Loucy (cell line): ENCODE data around the gene FARS2.

Experiments
- H2AFZ ChIP-seq: fragments of 200-600 bp; sonication (generic); 2 replicates; pipeline ENCODE4 v1.6.0; 2016; ENCODE audit warnings: antibody characterized with exemption, mild to moderate bottlenecking, low read length, moderate library complexity
- H3F3A ChIP-seq: fragments of 200-600 bp; 2 replicates; pipeline ENCODE4 v1.6.0; 2016; ENCODE audit warnings: antibody characterized with exemption, low read depth, mild to moderate bottlenecking
- H3K27me3 ChIP-seq: fragments of 200-600 bp; sonication (generic); 2 replicates; pipeline ENCODE4 v1.6.1; 2014; ENCODE audit warnings: low read length, mild to moderate bottlenecking; ENCODE audit not compliant: insufficient read depth, poor library complexity, severe bottlenecking
- H3K36me3 ChIP-seq: fragments of 200-600 bp; sonication (generic); 2 replicates; pipeline ENCODE4 v1.6.1; 2016; ENCODE audit warnings: low read length; ENCODE audit not compliant: insufficient read depth
- H3K4me1 ChIP-seq: fragments of 200-600 bp; sonication (generic); 2 replicates; pipeline ENCODE4 v1.5.1; 2014; ENCODE audit warnings: low read length, mild to moderate bottlenecking; ENCODE audit not compliant: insufficient read depth, poor library complexity, severe bottlenecking
- H3K4me2 ChIP-seq: fragments of 200-600 bp; sonication (generic); 2 replicates; pipeline ENCODE4 v1.6.0; 2014; ENCODE audit warnings: antibody characterized with exemption, low read length, low read depth, mild to moderate bottlenecking; ENCODE audit not compliant: poor library complexity, severe bottlenecking
- H3K4me3 ChIP-seq: fragments of 200-600 bp; sonication (generic); 2 replicates; pipeline ENCODE4 v1.5.1; 2014; ENCODE audit warnings: low read length, mild to moderate bottlenecking, mixed read lengths; ENCODE audit not compliant: poor library complexity, severe bottlenecking
- H3K79me2 ChIP-seq: fragments of 200-600 bp; sonication (generic); 2 replicates; pipeline ENCODE4 v1.6.1; 2014; ENCODE audit warnings: low read length; ENCODE audit not compliant: insufficient read depth
- H3K9ac ChIP-seq: fragments of 200-600 bp; sonication (generic); 2 replicates; pipeline ENCODE4 v1.6.0; 2014; ENCODE audit warnings: mild to moderate bottlenecking, low read depth, low read length, moderate library complexity; ENCODE audit not compliant: poor library complexity, severe bottlenecking
- H3K9me2 ChIP-seq: fragments of 200-600 bp; sonication (generic); replicated peaks from 2 replicates; pipeline ENCODE4 v1.6.1; 2016; ENCODE audit warnings: low read depth, low read length, mixed read lengths
- H3K9me3 ChIP-seq: fragments of 200-600 bp; sonication (generic); 2 replicates; pipeline ENCODE4 v1.6.1; 2014; ENCODE audit warnings: mild to moderate bottlenecking, antibody characterized with exemption, low read length, low read depth; ENCODE audit not compliant: insufficient read depth
- H4K20me1 ChIP-seq: fragments of 200-600 bp; sonication (generic); 2 replicates; pipeline ENCODE4 v1.6.0; 2014; ENCODE audit warnings: antibody characterized with exemption, low read length, mild to moderate bottlenecking; ENCODE audit not compliant: insufficient read depth, poor library complexity, severe bottlenecking
- CTCF ChIP-seq: fragments of 200-600 bp; sonication (generic); conservative IDR thresholded peaks from 2 replicates; pipeline ENCODE4 v1.5.1; 2014; ENCODE audit warnings: mild to moderate bottlenecking, antibody characterized with exemption, low read length
- EZH2phosphoT487 ChIP-seq: fragments of 200-600 bp; IDR thresholded peaks from 2 replicates; pipeline ENCODE4 v1.6.1; 2018; ENCODE audit warnings: antibody characterized with exemption, mild to moderate bottlenecking, moderate library complexity, borderline replicate concordance

FARS2 gene

GRCh38 chr6:5314191-5314865 is 53.0 kb downstream of the FARS2 start:
- Histone ChIP-seq H4K20me1 (no peaks in the 10 kb centered on the region), H3K9ac (no peak overlapping the region), H3F3A (no peaks in the 10 kb centered on the region), H3K9me2 (no peaks in the 10 kb centered on the region), H2AFZ (no peak overlapping the region), H3K79me2 (no peaks in the 10 kb centered on the region), H3K27me3 (no peaks in the 10 kb centered on the region), H3K4me3 (no peak overlapping the region), H3K4me1 (no peaks in the 10 kb centered on the region), H3K9me3 (no peaks in the 10 kb centered on the region), H3K4me2 (no peak overlapping the region), H3K36me3 (no peaks in the 10 kb centered on the region)
- TF ChIP-seq CTCF (no peak), EZH2phosphoT487 (no peak)

GRCh38 chr6:5315881-5316280 is 54.6 kb downstream of the FARS2 start:
- Histone ChIP-seq H3K4me2 (no peak overlapping the region), H3K4me1 (no peaks in the 10 kb centered on the region), H3K9me2 (no peaks in the 10 kb centered on the region), H3K27me3 (no peaks in the 10 kb centered on the region), H3K4me3 (no peak overlapping the region), H3K79me2 (no peaks in the 10 kb centered on the region), H3K9me3 (no peaks in the 10 kb centered on the region), H2AFZ (no peak overlapping the region), H4K20me1 (no peaks in the 10 kb centered on the region), H3K9ac (no peak overlapping the region), H3K36me3 (no peaks in the 10 kb centered on the region), H3F3A (no peaks in the 10 kb centered on the region)
- no peak for TF ChIP-seq CTCF
- TF ChIP-seq EZH2phosphoT487 = no peak

GRCh38 chr6:5316951-5317350 is 55.6 kb downstream of the FARS2 start:
- H3K4me2 ChIP-seq = no peak overlapping the region
- H3K9me3 ChIP-seq = no peaks in the 10 kb centered on the region
- no peaks in the 10 kb centered on the region for H3K79me2 ChIP-seq
- no peaks in the 10 kb centered on the region for H3K4me1 ChIP-seq
- no peaks in the 10 kb centered on the region for H3K27me3 ChIP-seq
- H3K9ac ChIP-seq = no peak overlapping the region
- TF ChIP-seq EZH2phosphoT487 = no peak
- no peak for TF ChIP-seq CTCF
- no peaks in the 10 kb centered on the region for H3F3A ChIP-seq
- no peak overlapping the region for H2AFZ ChIP-seq
- no peaks in the 10 kb centered on the region for H3K9me2 ChIP-seq
- no peak overlapping the region for H3K4me3 ChIP-seq
- H4K20me1 ChIP-seq = no peaks in the 10 kb centered on the region
- H3K36me3 ChIP-seq = no peaks in the 10 kb centered on the region
